Mammary epithelial cell (primary cell): ENCODE measurements around the gene DNASE2B.

Experiments used
- EZH2 ChIP-seq: IDR thresholded peaks from 2 replicates; pipeline ENCODE4 v1.6.1; 2012; ENCODE audit warnings: low read length, inconsistent platforms, borderline replicate concordance
- TF ChIP-seq, protein P1 (sequence below), 2 donors: IDR thresholded peaks in 1 of 2; conservative IDR thresholded peaks in 1 of 2; 2 replicates each; pipeline ENCODE4 v1.5.1; 2011 to 2012; ENCODE audit warnings: inconsistent platforms in 2 of 2, low read length in 2 of 2, mild to moderate bottlenecking in 2 of 2, control low read depth in 1 of 2, low read depth in 1 of 2; ENCODE audit not compliant: insufficient read depth in 1 of 2; ENCODE audit errors: extremely low read depth in 1 of 2

DNA sequence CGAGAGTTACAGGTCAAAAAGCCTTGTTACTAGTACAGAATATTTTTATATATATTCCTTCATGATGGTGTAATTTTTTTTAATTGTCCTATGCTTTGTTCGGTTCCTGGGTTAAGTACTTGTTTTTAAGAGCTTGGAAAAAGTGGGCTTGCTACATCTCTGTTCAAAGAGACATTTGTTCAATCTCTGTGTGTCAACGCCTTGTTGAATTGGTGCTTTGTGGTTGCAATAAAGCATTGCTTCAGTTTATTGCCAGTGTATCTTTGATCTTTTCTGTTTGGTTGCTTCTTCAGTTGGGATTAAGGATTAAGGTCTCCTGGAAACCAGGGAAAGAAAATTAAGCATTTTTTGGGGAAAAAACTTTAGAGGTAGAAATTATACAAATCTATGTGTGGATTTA is 47.7 kb upstream of the DNASE2B start:
- TF ChIP-seq EZH2 = no peak
- TF ChIP-seq, protein P1, sequence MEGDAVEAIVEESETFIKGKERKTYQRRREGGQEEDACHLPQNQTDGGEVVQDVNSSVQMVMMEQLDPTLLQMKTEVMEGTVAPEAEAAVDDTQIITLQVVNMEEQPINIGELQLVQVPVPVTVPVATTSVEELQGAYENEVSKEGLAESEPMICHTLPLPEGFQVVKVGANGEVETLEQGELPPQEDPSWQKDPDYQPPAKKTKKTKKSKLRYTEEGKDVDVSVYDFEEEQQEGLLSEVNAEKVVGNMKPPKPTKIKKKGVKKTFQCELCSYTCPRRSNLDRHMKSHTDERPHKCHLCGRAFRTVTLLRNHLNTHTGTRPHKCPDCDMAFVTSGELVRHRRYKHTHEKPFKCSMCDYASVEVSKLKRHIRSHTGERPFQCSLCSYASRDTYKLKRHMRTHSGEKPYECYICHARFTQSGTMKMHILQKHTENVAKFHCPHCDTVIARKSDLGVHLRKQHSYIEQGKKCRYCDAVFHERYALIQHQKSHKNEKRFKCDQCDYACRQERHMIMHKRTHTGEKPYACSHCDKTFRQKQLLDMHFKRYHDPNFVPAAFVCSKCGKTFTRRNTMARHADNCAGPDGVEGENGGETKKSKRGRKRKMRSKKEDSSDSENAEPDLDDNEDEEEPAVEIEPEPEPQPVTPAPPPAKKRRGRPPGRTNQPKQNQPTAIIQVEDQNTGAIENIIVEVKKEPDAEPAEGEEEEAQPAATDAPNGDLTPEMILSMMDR (conservative IDR thresholded peaks at IDR 0.05 in 1 of 2, IDR thresholded peaks at IDR 0.05 in 1 of 2; ENCODE audit: extremely low read depth in 1 of 2, insufficient read depth in 1 of 2, low read depth in 1 of 2, low read length in 2 of 2) = no peak
